K562 (cell line): ENCODE measurements around the gene POU2F3. TPM values are rescaled to one million over a fixed set of nuclear protein-coding genes. Genes with fewer than 3 reads are reported as not detected.
A peak's percentile ranks its signal among the peaks of the same experiment; 100 is the strongest.

Experiments
- ATAC-seq: fragments of 200-7000 bp; cut with Tn5 transposase; 3 replicates; pipeline ENCODE4 v1.9.1; 2020; ENCODE audit warnings: moderate library complexity
- BruUV-seq: library from RNA; stranded (reverse); fragments of 400-500 nt; replicated peaks from 2 replicates; lab custom pipeline; 2021; lab: Mats Ljungman, UMichigan
- CTCF ChIA-PET: fragments of 300-600 bp; formaldehyde crosslinking; extraction: SDS; loops from one replicate; lab custom pipeline; 2021; ENCODE audit warnings: low intra/inter-chr PET ratio; lab: Yijun Ruan, JAX
- POLR2A ChIA-PET: fragments of 300-600, 350-650 bp; sonication (Branson Sonifier 250); formaldehyde crosslinking; extraction: SDS; loops from one replicate; lab custom pipeline; 2021; ENCODE audit warnings: antibody characterized with exemption, inconsistent platforms; lab: Yijun Ruan, JAX
- DNase-seq, 4 experiments: peaks; one replicate each; pipeline versions ENCODE4 v3.0.0 to v3.0.0-alpha.2; 2011 to 2018; ENCODE audit warnings: low spot score in 3 of 4, mixed read lengths in 3 of 4; ENCODE audit errors: extremely low read depth in 1 of 4
- FAIRE-seq: peaks from 2 replicates; lab custom pipeline; 2011; peaks lifted over from hg19 to GRCh38; lab: Jason Lieb, UNC
- H2AFZ ChIP-seq: 2 replicates; pipeline ENCODE4 v1.6.0; 2011; ENCODE audit warnings: low read depth, low read length, control low read depth, inconsistent platforms
- H3K27ac ChIP-seq: fragments of 200-600 bp; 3 replicates; pipeline ENCODE4 v1.8.0; 2011; ENCODE audit warnings: low read depth, mild to moderate bottlenecking, control low read depth, inconsistent platforms, low read length, moderate library complexity, mixed read lengths; ENCODE audit errors: extremely low read depth
- H3K27me3 ChIP-seq, 2 experiments: fragments of 300-600 bp in 1 of 2; 2 replicates in 1 of 2; 3 replicates in 1 of 2; pipeline versions ENCODE4 v1.6.0 to v1.8.0; 2011; ENCODE audit warnings: inconsistent platforms in 2 of 2, low read length in 2 of 2, mild to moderate bottlenecking in 1 of 2, mixed read lengths in 1 of 2, moderate library complexity in 1 of 2; ENCODE audit not compliant: control insufficient read depth in 2 of 2, insufficient read depth in 2 of 2
- H3K36me3 ChIP-seq: fragments of 300-600 bp; 3 replicates; pipeline ENCODE4 v1.8.0; 2011; ENCODE audit warnings: mild to moderate bottlenecking, low read length, inconsistent platforms; ENCODE audit not compliant: control insufficient read depth, insufficient read depth
- H3K4me1 ChIP-seq, 2 experiments: fragments of 200-600 bp in 1 of 2; replicated peaks in 1 of 2; 2 replicates in 1 of 2; 3 replicates in 1 of 2; pipeline versions ENCODE4 v1.5.1 to v1.8.0; 2011; ENCODE audit warnings: inconsistent platforms in 2 of 2, low read length in 2 of 2, mild to moderate bottlenecking in 1 of 2, mixed read lengths in 1 of 2, moderate library complexity in 1 of 2; ENCODE audit not compliant: control insufficient read depth in 2 of 2, insufficient read depth in 2 of 2
- H3K4me2 ChIP-seq: 2 replicates; pipeline ENCODE4 v1.6.1; 2011; ENCODE audit warnings: low read length, control low read depth, inconsistent platforms, mixed read lengths; ENCODE audit not compliant: insufficient read depth
- H3K4me3 ChIP-seq: fragments of 200-600 bp; sonication (generic), shearing (Covaris generic); 2 replicates; pipeline ENCODE4 v1.5.1; 2016; ENCODE audit warnings: control low read depth, inconsistent platforms
- H3K79me2 ChIP-seq: fragments of 200-600 bp; 3 replicates; pipeline ENCODE4 v1.8.0; 2011; ENCODE audit warnings: low read length, inconsistent platforms; ENCODE audit not compliant: control insufficient read depth, insufficient read depth
- H3K9ac ChIP-seq, 2 experiments: 2 replicates each; pipeline versions ENCODE4 v1.6.0 to v1.6.1; 2011; ENCODE audit warnings: low read depth in 2 of 2, low read length in 2 of 2, control low read depth in 1 of 2, inconsistent platforms in 1 of 2, mild to moderate bottlenecking in 1 of 2, mixed read lengths in 1 of 2; ENCODE audit not compliant: insufficient read depth in 1 of 2
- H3K9me1 ChIP-seq: one replicate; pipeline ENCODE4 v1.6.0; 2011; ENCODE audit warnings: inconsistent platforms, mild to moderate bottlenecking, low read length, moderate library complexity; ENCODE audit not compliant: control insufficient read depth, insufficient read depth
- H3K9me3 ChIP-seq: replicated peaks from 2 replicates; pipeline ENCODE4 v1.5.1; 2011; ENCODE audit warnings: low read depth, low read length, inconsistent platforms; ENCODE audit not compliant: control insufficient read depth, insufficient read depth
- H4K20me1 ChIP-seq: replicated peaks from 2 replicates; pipeline ENCODE4 v1.6.1; 2011; ENCODE audit warnings: low read length, inconsistent platforms, mixed read lengths; ENCODE audit not compliant: control insufficient read depth, insufficient read depth
- BHLHE40 ChIP-seq: IDR thresholded peaks from 2 replicates; pipeline ENCODE4 v1.6.1; 2011; ENCODE audit warnings: low read length, improper control_type of control experiment
- CREB1 ChIP-seq, 2 experiments: sonication (generic) in 1 of 2; formaldehyde crosslinking in 1 of 2; IDR thresholded peaks; 2 replicates each; pipeline versions ENCODE4 v1.6.1 to v1.8.0; 2012 to 2022; ENCODE audit warnings: inconsistent platforms in 1 of 2, mild to moderate bottlenecking in 1 of 2, missing genetic modification reagents in 1 of 2, moderate library complexity in 1 of 2
- KHSRP ChIP-seq: fragments of 450-650 bp; IDR thresholded peaks from 2 replicates; pipeline ENCODE4 v1.6.1; 2017
- MEIS2 ChIP-seq: fragments of 450-650 bp; IDR thresholded peaks from 2 replicates; pipeline ENCODE4 v1.6.1; 2014; ENCODE audit warnings: mild to moderate bottlenecking; ENCODE audit not compliant: partially characterized antibody
- NR4A1 ChIP-seq, 2 experiments: fragments of 250-450 bp in 1 of 2; fragments of 450-650 bp in 1 of 2; sonication (Bioruptor Pico) in 1 of 2; IDR thresholded peaks; 2 replicates each; pipeline versions ENCODE4 v1.4.0 to v1.6.1; 2016 to 2020; ENCODE audit warnings: mild to moderate bottlenecking in 2 of 2, missing compliant biosample characterization in 1 of 2, missing genetic modification characterization in 1 of 2, moderate library complexity in 1 of 2
- POLR3A ChIP-seq: IDR thresholded peaks from 2 replicates; pipeline ENCODE4 v1.6.1; 2011; ENCODE audit warnings: borderline replicate concordance, mild to moderate bottlenecking, moderate library complexity; ENCODE audit not compliant: insufficient read length, insufficient read depth; ENCODE audit errors: extremely low read depth
- ZNF143 ChIP-seq: sonication (generic); formaldehyde crosslinking; IDR thresholded peaks from 2 replicates; pipeline ENCODE4 v1.9.0; 2022; ENCODE audit warnings: mild to moderate bottlenecking, missing genetic modification reagents
- ZNF584 ChIP-seq: fragments of 200-800 bp; sonication (Bioruptor generic); IDR thresholded peaks from 2 replicates; pipeline ENCODE4 v1.6.1; 2016; ENCODE audit warnings: low read depth, mild to moderate bottlenecking, missing genetic modification characterization, missing compliant biosample characterization
- ZNF778 ChIP-seq: fragments of 450-650 bp; formaldehyde crosslinking; IDR thresholded peaks from 2 replicates; pipeline ENCODE4 v1.4.0; 2020; ENCODE audit warnings: mild to moderate bottlenecking, moderate library complexity
- WGBS: fragments of 100-300 bp; shearing (Covaris generic); methylation state at CpG from one replicate; pipeline ENCODE4 v1.1.6; 2016; ENCODE audit warnings: low coverage, mixed read lengths; ENCODE audit not compliant: insufficient coverage; ENCODE audit errors: missing lambda C conversion rate; 5-methylcytosine and 5-hydroxymethylcytosine counted together
- in situ Hi-C: fragments of 300-500 bp; cut with MboI; formaldehyde crosslinking; loops from 4 replicates; pipeline ENCODE4 v1.15.0; 2018; ENCODE audit warnings: inconsistent platforms, mixed read lengths
- intact Hi-C: fragments of 100-400 bp; cut with micrococcal nuclease; formaldehyde crosslinking; loops from 2 replicates; pipeline ENCODE4 v1.14.2; 2022
- polyA plus RNA-seq, 8 experiments: library from polyadenylated mRNA; depleted of rRNA in 4 of 8; stranded (reverse) in 5 of 8; unstranded in 3 of 8; fragments of >200 nt; fragmentation: Nextera tagmentation in 2 of 8; fragmentation: Illumina TruSeq in 1 of 8; extraction: Ambion mirVana in 2 of 8; extraction: Trizol in 1 of 8; gene quantifications; 2 replicates each; pipeline versions ENCODE4 v1.2.1 to v1.2.3, GENCODE V29; 2011 to 2014; ENCODE audit warnings: inconsistent platforms in 1 of 8, missing spikeins in 1 of 8
- total RNA-seq, 7 experiments: library from RNA; depleted of rRNA in 6 of 7; stranded (reverse); fragments of >200 nt in 6 of 7; fragmentation: Illumina TruSeq in 2 of 7; extraction: Trizol in 2 of 7; gene quantifications; 2 replicates each; pipeline versions ENCODE4 v1.2.1 to v1.2.3, GENCODE V29; 2011 to 2021; ENCODE audit warnings: low replicate concordance in 1 of 7
- TF ChIP-seq, protein P1 (sequence below): fragments of 450-650 bp; formaldehyde crosslinking; IDR thresholded peaks from 2 replicates; pipeline ENCODE4 v1.4.0; 2022; ENCODE audit warnings: missing genetic modification characterization
- TF ChIP-seq, protein P2 (sequence below), 2 experiments: fragments of 250-450 bp in 1 of 2; fragments of 450-650 bp in 1 of 2; sonication (Bioruptor Pico) in 1 of 2; IDR thresholded peaks; 2 replicates each; pipeline versions ENCODE4 v1.6.1 to v1.8.0; 2016 to 2021; ENCODE audit warnings: mild to moderate bottlenecking in 2 of 2, moderate library complexity in 2 of 2, missing compliant biosample characterization in 1 of 2, missing genetic modification characterization in 1 of 2
- TF ChIP-seq, protein P3 (sequence below): fragments of 450-650 bp; IDR thresholded peaks from 2 replicates; pipeline ENCODE4 v1.6.1; 2016

POU2F3 gene
- total and polyA plus RNA-seq, 9 of the 15 experiments (the other 6 are each of a cell fraction or from before 2014, with no cell fraction given) = not detected

DNA sequence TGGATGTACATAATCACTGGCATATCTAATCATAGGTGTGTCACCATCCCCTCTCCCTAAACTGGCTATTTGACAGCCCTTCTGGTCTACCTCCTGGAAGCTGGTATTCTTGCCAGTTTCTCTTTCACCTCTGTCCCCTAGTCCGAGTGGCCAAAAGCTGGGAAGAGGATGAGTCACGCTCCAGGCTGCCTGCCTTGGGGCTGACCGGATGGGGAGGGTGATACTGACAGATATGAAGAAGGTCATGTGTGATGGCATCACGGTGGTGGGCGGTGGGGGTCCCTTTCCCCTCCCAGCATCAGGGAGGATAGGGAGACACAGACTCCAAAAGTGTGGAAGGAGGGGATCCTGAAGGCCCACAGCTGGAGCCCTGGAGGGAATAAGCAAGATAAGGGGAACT is 24.3 kb upstream of the POU2F3 start (continued):
- TF ChIP-seq, protein P1, sequence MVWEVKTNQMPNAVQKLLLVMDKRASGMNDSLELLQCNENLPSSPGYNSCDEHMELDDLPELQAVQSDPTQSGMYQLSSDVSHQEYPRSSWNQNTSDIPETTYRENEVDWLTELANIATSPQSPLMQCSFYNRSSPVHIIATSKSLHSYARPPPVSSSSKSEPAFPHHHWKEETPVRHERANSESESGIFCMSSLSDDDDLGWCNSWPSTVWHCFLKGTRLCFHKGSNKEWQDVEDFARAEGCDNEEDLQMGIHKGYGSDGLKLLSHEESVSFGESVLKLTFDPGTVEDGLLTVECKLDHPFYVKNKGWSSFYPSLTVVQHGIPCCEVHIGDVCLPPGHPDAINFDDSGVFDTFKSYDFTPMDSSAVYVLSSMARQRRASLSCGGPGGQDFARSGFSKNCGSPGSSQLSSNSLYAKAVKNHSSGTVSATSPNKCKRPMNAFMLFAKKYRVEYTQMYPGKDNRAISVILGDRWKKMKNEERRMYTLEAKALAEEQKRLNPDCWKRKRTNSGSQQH (CRISPR knock-in tag) = no peak
- no peak for TF ChIP-seq ZNF584 (CRISPR knock-in tag)
- TF ChIP-seq KHSRP = no peak
- 0 out of 2 replicates have a peak, but pooled peaks have one; percentile 20 for TF ChIP-seq BHLHE40
- TF ChIP-seq, protein P2, sequence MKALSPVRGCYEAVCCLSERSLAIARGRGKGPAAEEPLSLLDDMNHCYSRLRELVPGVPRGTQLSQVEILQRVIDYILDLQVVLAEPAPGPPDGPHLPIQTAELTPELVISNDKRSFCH (CRISPR knock-in tag; IDR thresholded peaks at IDR 0.05) = no peak
- TF ChIP-seq, protein P2 (tag; IDR thresholded peaks at IDR 0.05) = 0 out of 2 replicates have a peak, but pooled peaks have one; percentile 30
- TF ChIP-seq ZNF143 (CRISPR knock-in tag) = no peak

DNA sequence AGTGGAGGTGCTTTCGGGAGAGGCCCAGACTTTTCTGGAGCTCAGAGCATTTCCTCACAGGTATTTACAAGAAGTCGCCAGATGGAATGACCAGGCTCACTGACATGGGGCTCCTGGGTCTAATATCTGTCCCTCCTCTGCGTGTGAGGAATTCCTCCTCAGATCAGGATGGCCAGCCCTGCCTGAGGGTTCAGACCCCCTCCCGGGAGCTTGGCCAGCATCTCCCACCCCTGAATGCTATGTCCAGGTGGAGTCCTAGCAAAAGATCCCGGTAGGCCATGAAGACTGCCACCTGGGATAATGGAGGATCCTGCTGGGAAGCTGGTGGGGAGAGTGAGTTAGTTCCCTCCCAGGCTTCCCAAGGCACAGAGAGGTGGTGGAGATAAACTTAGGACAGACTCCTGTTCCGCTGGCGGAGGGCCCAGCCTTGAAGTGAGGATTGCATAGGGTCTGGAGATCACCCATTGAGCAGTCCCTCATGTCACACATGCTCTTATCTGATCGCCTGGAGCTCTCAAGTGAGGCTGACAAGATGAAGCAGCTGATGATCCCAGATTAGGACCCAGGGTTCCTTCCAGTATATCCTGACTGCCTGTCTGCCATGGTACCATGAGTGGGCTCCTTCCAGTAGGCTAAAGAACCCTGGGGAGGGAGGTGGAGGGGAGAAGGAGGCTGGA is 23.4 kb upstream of the POU2F3 start:
- CTCF ChIA-PET = no interaction called here
- in situ Hi-C loops = no loop called here

More for the DNA sequence above, 23.4 kb upstream of the POU2F3 start:
- no peak overlapping the region for H3K27ac ChIP-seq
- TF ChIP-seq POLR3A (no peak), ZNF778 (CRISPR knock-in tag) (no peak), CREB1 (IDR thresholded peaks at IDR 0.05) (no peak), CREB1 (CRISPR knock-in tag; IDR thresholded peaks at IDR 0.05) (no peak), NR4A1 (CRISPR knock-in tag; IDR thresholded peaks at IDR 0.05) (no peak), NR4A1 (tag; IDR thresholded peaks at IDR 0.05) (no peak), MEIS2 (peak; percentile 41)
- TF ChIP-seq, protein P3, sequence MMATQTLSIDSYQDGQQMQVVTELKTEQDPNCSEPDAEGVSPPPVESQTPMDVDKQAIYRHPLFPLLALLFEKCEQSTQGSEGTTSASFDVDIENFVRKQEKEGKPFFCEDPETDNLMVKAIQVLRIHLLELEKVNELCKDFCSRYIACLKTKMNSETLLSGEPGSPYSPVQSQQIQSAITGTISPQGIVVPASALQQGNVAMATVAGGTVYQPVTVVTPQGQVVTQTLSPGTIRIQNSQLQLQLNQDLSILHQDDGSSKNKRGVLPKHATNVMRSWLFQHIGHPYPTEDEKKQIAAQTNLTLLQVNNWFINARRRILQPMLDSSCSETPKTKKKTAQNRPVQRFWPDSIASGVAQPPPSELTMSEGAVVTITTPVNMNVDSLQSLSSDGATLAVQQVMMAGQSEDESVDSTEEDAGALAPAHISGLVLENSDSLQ = 0 out of 2 replicates have a peak, but pooled peaks have one; percentile 11
- intact Hi-C loops = loop anchor here (10.0 kb wide), 1 partner anchor 862 kb away; no protein-coding TSS in a partner anchor
- no peak for FAIRE-seq
- no peaks in the 10 kb centered on the region; the same call in 2 of the 3 replicates for H3K79me2 ChIP-seq
- no peaks in the 10 kb centered on the region for H3K9me3 ChIP-seq
- H2AFZ ChIP-seq = no peak overlapping the region
- WGBS = 50% methylated on average over 7 of the region's 8 CpGs
- ATAC-seq = no peak; the same call in 2 of the 3 replicates
- no peak overlapping the region for H3K4me3 ChIP-seq
- H3K4me2 ChIP-seq = no peak overlapping the region
- POLR2A ChIA-PET = interaction anchor here (0.7 to 1.1 kb wide), 3 partner anchors 31 to 142 kb away, joined by 3 to 4 read pairs (median 3); no protein-coding TSS in a partner anchor
- H3K36me3 ChIP-seq = 0 out of 3 replicates have a peak, but pooled peaks cover 5% of the 10 kb centered on the region
- BruUV-seq = no TSS peak
- H3K9ac ChIP-seq = no peak overlapping the region
- peaks cover 3% of the 10 kb centered on the region for H3K9me1 ChIP-seq
- no peaks in the 10 kb centered on the region for H3K27me3 ChIP-seq
- no peak for DNase-seq
- H4K20me1 ChIP-seq = peaks cover 22% of the 10 kb centered on the region; the same call in 1 of the 2 replicates
- H3K4me1 ChIP-seq = peaks cover 14 to 17% of the 10 kb centered on the region in 2 experiments; a peak in 4 of 5 replicates
